K562 (cell line): ENCODE data around the gene PLP2. TPM values are rescaled to one million over a fixed set of nuclear protein-coding genes. Genes with fewer than 3 reads are reported as not detected.

Experiments
- EGR1 ChIP-seq: fragments of 450-650 bp; conservative IDR thresholded peaks from 2 replicates; pipeline ENCODE4 v1.6.1; 2017; ENCODE audit warnings: mild to moderate bottlenecking
- FOXM1 ChIP-seq, 2 experiments: fragments of 450-650 bp in 1 of 2; sonication (generic) in 1 of 2; formaldehyde crosslinking in 1 of 2; IDR thresholded peaks; 2 replicates each; pipeline versions ENCODE4 v1.6.1 to v1.9.0; 2017 to 2022; ENCODE audit warnings: low read depth in 2 of 2, mild to moderate bottlenecking in 2 of 2, missing genetic modification reagents in 1 of 2, moderate library complexity in 1 of 2
- GABPA ChIP-seq: fragments of 200-800 bp; sonication (Bioruptor generic); conservative IDR thresholded peaks from 2 replicates; pipeline ENCODE4 v1.6.1; 2016; ENCODE audit warnings: low read depth, missing genetic modification characterization, missing compliant biosample characterization
- HMG20A ChIP-seq: fragments of 450-650 bp; formaldehyde crosslinking; conservative IDR thresholded peaks from 2 replicates; pipeline ENCODE4 v1.4.0; 2020; ENCODE audit warnings: mild to moderate bottlenecking, mixed read lengths
- KLF1 ChIP-seq: fragments of 450-650 bp; IDR thresholded peaks from 2 replicates; pipeline ENCODE4 v1.6.1; 2016; ENCODE audit warnings: missing genetic modification characterization, missing compliant biosample characterization
- LCOR ChIP-seq: sonication (generic); formaldehyde crosslinking; IDR thresholded peaks from 2 replicates; pipeline ENCODE4 v1.8.0; 2022; ENCODE audit warnings: mild to moderate bottlenecking, missing genetic modification reagents
- MEF2A ChIP-seq: IDR thresholded peaks from 2 replicates; pipeline ENCODE4 v1.6.1; 2011; ENCODE audit warnings: low read depth, mild to moderate bottlenecking, low read length, moderate library complexity; ENCODE audit not compliant: control insufficient read depth
- MNT ChIP-seq, 2 experiments: fragments of 450-650 bp; conservative IDR thresholded peaks; 2 replicates each; pipeline ENCODE4 v1.6.1; 2017; ENCODE audit warnings: mild to moderate bottlenecking in 2 of 2, moderate library complexity in 2 of 2
- TSC22D4 ChIP-seq: fragments of 450-650 bp; IDR thresholded peaks from 2 replicates; pipeline ENCODE4 v1.6.1; 2016; ENCODE audit warnings: missing genetic modification characterization, missing biosample characterization, control low read depth
- ZNF695 ChIP-seq: fragments of 450-650 bp; formaldehyde crosslinking; IDR thresholded peaks from 2 replicates; pipeline ENCODE4 v1.4.0; 2020; ENCODE audit warnings: mild to moderate bottlenecking, moderate library complexity
- polyA plus RNA-seq, 8 experiments: library from polyadenylated mRNA; depleted of rRNA in 4 of 8; stranded (reverse) in 5 of 8; unstranded in 3 of 8; fragments of >200 nt; fragmentation: Nextera tagmentation in 2 of 8; fragmentation: Illumina TruSeq in 1 of 8; extraction: Ambion mirVana in 2 of 8; extraction: Trizol in 1 of 8; gene quantifications; 2 replicates each; pipeline versions ENCODE4 v1.2.1 to v1.2.3, GENCODE V29; 2011 to 2014; ENCODE audit warnings: inconsistent platforms in 1 of 8, missing spikeins in 1 of 8
- total RNA-seq, 7 experiments: library from RNA; depleted of rRNA in 6 of 7; stranded (reverse); fragments of >200 nt in 6 of 7; fragmentation: Illumina TruSeq in 2 of 7; extraction: Trizol in 2 of 7; gene quantifications; 2 replicates each; pipeline versions ENCODE4 v1.2.1 to v1.2.3, GENCODE V29; 2011 to 2021; ENCODE audit warnings: low replicate concordance in 1 of 7
- TF ChIP-seq, protein P1 (sequence below): fragments of 450-650 bp; formaldehyde crosslinking; IDR thresholded peaks from 2 replicates; pipeline ENCODE4 v1.4.0; 2022; ENCODE audit warnings: mild to moderate bottlenecking, moderate library complexity
- TF ChIP-seq, protein P2 (sequence below), 3 experiments: fragments of 200-800 bp in 1 of 3; sonication (Bioruptor generic) in 1 of 3; sonication (generic) in 1 of 3; formaldehyde crosslinking in 1 of 3; IDR thresholded peaks; 2 replicates each; pipeline versions ENCODE4 v1.6.1 to v1.8.0; 2016 to 2022; ENCODE audit warnings: mild to moderate bottlenecking in 2 of 3, missing compliant biosample characterization in 2 of 3, missing genetic modification characterization in 2 of 3, missing genetic modification reagents in 1 of 3
- TF ChIP-seq, protein P3 (sequence below), 2 experiments: IDR thresholded peaks; 2 replicates each; pipeline ENCODE4 v1.6.1; 2011; ENCODE audit warnings: borderline replicate concordance in 1 of 2, control low read depth in 1 of 2, low read depth in 1 of 2, low read length in 1 of 2, mild to moderate bottlenecking in 1 of 2, mixed read lengths in 1 of 2, moderate library complexity in 1 of 2; ENCODE audit not compliant: insufficient read depth in 1 of 2, insufficient read length in 1 of 2, poor library complexity in 1 of 2, severe bottlenecking in 1 of 2; ENCODE audit errors: extremely low read depth in 1 of 2
- TF ChIP-seq, protein P4 (sequence below), 3 experiments: IDR thresholded peaks in 2 of 3; conservative IDR thresholded peaks in 1 of 3; 2 replicates each; pipeline ENCODE4 v1.5.1; 2011 to 2012; ENCODE audit warnings: low read length in 3 of 3, mild to moderate bottlenecking in 3 of 3, control low read depth in 2 of 3, improper control_type of control experiment in 1 of 3, inconsistent platforms in 1 of 3, low read depth in 1 of 3, mixed read lengths in 1 of 3, moderate library complexity in 1 of 3; ENCODE audit not compliant: insufficient read depth in 2 of 3

Gene PLP2
- total and polyA plus RNA-seq, 9 of the 15 experiments (the other 6 are each of a cell fraction or from before 2014, with no cell fraction given): 34.7 to 236 (median 112) TPM

GRCh38 chrX:49155900-49156837 is 15.5 kb upstream of the PLP2 start (continued):
- TF ChIP-seq, protein P1, sequence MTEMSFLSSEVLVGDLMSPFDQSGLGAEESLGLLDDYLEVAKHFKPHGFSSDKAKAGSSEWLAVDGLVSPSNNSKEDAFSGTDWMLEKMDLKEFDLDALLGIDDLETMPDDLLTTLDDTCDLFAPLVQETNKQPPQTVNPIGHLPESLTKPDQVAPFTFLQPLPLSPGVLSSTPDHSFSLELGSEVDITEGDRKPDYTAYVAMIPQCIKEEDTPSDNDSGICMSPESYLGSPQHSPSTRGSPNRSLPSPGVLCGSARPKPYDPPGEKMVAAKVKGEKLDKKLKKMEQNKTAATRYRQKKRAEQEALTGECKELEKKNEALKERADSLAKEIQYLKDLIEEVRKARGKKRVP: no peak
- TF ChIP-seq, protein P2, sequence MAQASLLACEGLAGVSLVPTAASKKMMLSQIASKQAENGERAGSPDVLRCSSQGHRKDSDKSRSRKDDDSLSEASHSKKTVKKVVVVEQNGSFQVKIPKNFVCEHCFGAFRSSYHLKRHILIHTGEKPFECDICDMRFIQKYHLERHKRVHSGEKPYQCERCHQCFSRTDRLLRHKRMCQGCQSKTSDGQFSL (CRISPR knock-in tag; IDR thresholded peaks at IDR 0.05): peak; percentile 94
- TF ChIP-seq, protein P2 (tag; IDR thresholded peaks at IDR 0.05): 0 out of 4 replicates have a peak, but pooled peaks of 1 of the 2 experiments have one; percentile 47
- TF ChIP-seq KLF1 (tag) (peak; percentile 45; the same call in 1 of the 2 replicates), LCOR (CRISPR knock-in tag) (peak; percentile 39; the same call in 1 of the 2 replicates), ZNF695 (CRISPR knock-in tag) (no peak), MNT (conservative IDR thresholded peaks at IDR 0.05) (peak; percentile 46 to 59; a peak in 3 of 4 replicates), TSC22D4 (no peak), HMG20A (CRISPR knock-in tag) (no peak), MEF2A (no peak), EGR1 (peak; percentile 2; the same call in 1 of the 2 replicates), GABPA (tag) (peak; percentile 52), FOXM1 (IDR thresholded peaks at IDR 0.05; ENCODE audit: low read depth) (no peak), FOXM1 (CRISPR knock-in tag; IDR thresholded peaks at IDR 0.05; ENCODE audit: low read depth) (0 out of 2 replicates have a peak, but pooled peaks have one; percentile 85)
- TF ChIP-seq, protein P3, sequence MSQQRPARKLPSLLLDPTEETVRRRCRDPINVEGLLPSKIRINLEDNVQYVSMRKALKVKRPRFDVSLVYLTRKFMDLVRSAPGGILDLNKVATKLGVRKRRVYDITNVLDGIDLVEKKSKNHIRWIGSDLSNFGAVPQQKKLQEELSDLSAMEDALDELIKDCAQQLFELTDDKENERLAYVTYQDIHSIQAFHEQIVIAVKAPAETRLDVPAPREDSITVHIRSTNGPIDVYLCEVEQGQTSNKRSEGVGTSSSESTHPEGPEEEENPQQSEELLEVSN (IDR thresholded peaks at IDR 0.05; ENCODE audit: borderline replicate concordance in 1 of 2, extremely low read depth in 1 of 2, insufficient read depth in 1 of 2, insufficient read length in 1 of 2, low read depth in 1 of 2, low read length in 1 of 2, poor library complexity in 1 of 2, severe bottlenecking in 1 of 2): peak; percentile 87 to 98
- TF ChIP-seq, protein P4, sequence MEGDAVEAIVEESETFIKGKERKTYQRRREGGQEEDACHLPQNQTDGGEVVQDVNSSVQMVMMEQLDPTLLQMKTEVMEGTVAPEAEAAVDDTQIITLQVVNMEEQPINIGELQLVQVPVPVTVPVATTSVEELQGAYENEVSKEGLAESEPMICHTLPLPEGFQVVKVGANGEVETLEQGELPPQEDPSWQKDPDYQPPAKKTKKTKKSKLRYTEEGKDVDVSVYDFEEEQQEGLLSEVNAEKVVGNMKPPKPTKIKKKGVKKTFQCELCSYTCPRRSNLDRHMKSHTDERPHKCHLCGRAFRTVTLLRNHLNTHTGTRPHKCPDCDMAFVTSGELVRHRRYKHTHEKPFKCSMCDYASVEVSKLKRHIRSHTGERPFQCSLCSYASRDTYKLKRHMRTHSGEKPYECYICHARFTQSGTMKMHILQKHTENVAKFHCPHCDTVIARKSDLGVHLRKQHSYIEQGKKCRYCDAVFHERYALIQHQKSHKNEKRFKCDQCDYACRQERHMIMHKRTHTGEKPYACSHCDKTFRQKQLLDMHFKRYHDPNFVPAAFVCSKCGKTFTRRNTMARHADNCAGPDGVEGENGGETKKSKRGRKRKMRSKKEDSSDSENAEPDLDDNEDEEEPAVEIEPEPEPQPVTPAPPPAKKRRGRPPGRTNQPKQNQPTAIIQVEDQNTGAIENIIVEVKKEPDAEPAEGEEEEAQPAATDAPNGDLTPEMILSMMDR (IDR thresholded peaks at IDR 0.05 in 2 of 3, conservative IDR thresholded peaks at IDR 0.05 in 1 of 3; ENCODE audit: insufficient read depth in 2 of 3, low read depth in 1 of 3, low read length in 3 of 3): peak; percentile 75 to 95 (median 89)
